Measurements from ENCODE around the gene LCE3A.

- TF ChIP-seq CTCF (conservative IDR thresholded peaks at IDR 0.05; ENCODE audit: low read depth, low read length) (peak; percentile 40), EZH2 (IDR thresholded peaks at IDR 0.05; ENCODE audit: low read length, unreplicated experiment) (no peak)
Measured at GRCh38 chr1:152623203-152623844, 421 bp upstream of the LCE3A start.

Measured in PC-3 (cell line).